Measurements from ENCODE around the gene CHST8.
"Not testable (repeated sequence)": the region's sequence is repeated elsewhere in the genome, so short reads cannot be mapped to it uniquely, and the experiment has no call there.

The CHST8 gene

DNA sequence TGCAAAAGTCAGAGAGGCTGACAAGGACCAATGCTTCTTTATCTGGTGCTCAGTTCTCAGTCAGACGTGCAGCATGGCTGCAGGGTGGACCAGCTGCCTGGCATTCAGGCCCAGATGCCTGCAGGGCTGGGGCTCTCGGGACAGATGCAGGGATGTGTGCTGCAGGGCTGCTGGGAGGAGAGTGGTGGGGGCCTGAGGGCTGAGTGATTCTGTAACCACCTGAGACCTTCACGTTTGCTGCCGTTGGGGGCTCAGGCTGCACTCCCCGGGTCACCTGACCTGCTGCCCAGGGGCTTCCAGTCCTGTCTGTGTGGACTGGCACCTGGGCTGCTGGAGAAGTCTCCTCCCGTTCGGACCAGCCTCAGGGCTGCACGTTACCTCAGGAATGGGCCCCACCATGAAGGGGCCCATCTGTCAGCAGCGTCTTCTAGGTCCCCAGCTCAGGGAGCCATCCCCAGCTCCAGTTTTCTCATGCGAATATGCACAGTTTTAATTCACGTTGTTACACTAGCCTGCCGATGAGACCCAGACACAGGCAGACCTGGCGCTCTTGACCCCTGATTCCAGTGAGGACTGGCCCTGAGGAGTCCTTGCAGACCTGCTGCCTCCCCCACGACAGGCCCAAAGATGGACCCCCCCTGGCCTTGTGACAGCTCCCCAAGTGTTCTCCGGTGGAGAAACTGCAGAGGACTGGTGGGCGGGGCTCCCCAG, 191.8 kb downstream of the CHST8 start:
- no peak for DNase-seq (ENCODE audit: low spot score)

- DNase-seq (ENCODE audit: low spot score): no peak
These were observed 192.7 kb downstream of the CHST8 start for GRCh38 chr19:33814181-33815165.

- peak; percentile 55 for DNase-seq (ENCODE audit: low spot score)
These were observed 193.9 kb downstream of the CHST8 start for GRCh38 chr19:33815380-33816340.

GRCh38 chr19:33818411-33818810, 196.7 kb downstream of the CHST8 start:
- DNase-seq (ENCODE audit: low spot score): no peak

DNA sequence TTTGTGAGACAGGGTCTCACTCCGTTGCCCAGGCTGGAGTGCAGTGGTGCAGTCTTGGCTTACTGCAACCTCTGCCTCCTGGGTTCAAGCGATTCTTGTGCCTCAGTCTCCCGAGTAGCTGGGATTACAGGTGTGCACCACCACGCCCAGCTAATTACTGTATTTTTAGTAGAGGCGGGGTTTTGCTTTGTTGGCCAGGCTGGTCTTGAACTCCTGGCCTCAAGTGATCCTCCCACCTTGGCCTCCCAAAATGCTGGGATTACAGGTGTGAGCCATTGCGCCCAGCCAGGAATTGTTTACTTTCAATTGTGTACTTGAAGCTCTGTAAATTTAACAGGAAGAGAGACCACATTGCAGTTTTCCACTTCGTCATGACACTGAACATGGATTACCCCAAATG, 197.3 kb downstream of the CHST8 start:
- not testable (repeated sequence) for DNase-seq (ENCODE audit: low spot score)

DNA sequence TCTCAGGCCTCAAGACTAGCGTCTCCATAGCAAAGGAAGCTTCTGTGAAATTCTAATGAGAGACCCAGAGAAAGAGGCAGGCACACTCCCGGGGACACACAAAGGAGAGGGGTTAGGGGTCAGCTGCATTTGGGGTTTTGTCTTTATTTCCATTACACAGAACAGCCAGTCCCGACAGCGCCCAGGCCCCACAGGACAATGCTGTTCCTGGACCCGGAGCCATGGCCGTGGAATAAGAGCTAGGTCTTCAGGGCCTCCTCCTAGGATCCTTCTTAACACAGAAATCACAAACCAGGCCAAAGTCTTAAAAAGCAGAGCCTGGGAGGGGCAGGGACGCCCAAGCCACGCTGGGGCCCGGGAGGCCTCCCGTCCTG, 197.7 kb downstream of the CHST8 start:
- DNase-seq (ENCODE audit: low spot score): no peak

DNA sequence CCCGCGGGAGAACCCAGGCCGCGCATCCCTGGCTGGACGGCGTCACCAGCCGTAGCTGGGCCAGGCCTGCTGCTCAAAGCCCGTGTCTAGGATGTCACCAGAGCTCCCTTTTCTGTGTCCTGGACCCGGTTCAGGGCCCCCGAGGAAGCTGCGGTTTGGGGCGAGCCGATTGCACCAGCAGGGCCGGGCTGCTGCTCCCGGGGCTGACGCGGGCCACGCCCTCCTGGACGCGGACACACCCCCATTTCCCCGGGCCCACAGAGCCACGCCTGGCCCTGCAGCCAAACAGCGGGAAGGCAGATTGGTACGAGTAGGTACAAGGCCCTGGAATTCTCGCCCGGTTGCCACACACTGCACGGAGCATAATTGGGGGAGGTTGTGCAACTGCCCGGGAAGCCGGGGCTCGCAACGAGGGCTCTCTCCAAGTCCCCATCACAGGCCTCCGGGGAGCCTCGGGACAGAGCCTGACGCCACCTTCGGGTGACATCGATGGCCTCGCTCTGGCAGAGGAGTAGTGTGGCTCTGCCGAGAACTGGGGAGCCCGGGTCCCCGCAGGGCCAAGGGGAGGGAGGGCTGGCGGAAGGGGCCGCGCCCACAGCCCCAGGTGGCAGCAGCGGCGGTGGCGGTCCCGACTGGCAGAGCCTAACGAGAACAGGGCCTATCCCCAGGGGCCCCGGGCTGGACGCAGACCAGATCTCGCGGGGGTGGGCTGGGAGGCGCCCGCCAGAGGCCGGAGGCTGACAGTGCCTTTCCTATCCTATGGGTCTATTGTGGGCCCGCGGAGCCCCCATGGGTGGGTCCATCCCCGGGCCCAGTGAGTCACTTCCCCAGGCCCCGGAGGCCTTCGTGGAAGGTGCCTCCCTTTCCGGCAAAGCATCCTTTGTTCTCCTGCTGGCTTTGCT, 198.4 kb downstream of the CHST8 start:
- DNase-seq (ENCODE audit: low spot score): peak; percentile 98

- DNase-seq (ENCODE audit: low spot score): no peak
These were observed 200.1 kb downstream of the CHST8 start for GRCh38 chr19:33821871-33822270.

Data from SW480 (cell line).